Kidney (tissue), 14 donors: Measurements from ENCODE around the gene CTNNBL1. TPM values are rescaled to one million over a fixed set of nuclear protein-coding genes. Genes with fewer than 3 reads are reported as not detected.

Experiments used
- DNase-seq, 5 donors: peaks; one replicate each; pipeline ENCODE4 v3.0.0-alpha.2; 2013 to 2020
- FAIRE-seq: peaks from 2 replicates; lab custom pipeline; 2012; peaks lifted over from hg19 to GRCh38; lab: Jason Lieb, UNC
- H3K27ac ChIP-seq, 2 donors: one replicate each; pipeline ENCODE4 v1.7.0; 2013; ENCODE audit warnings: low read depth in 2 of 2, low read length in 2 of 2, inconsistent platforms in 1 of 2
- H3K27me3 ChIP-seq: one replicate; pipeline ENCODE4 v1.7.1; 2013; ENCODE audit warnings: low read length, inconsistent platforms; ENCODE audit not compliant: control insufficient read depth, insufficient read depth
- H3K36me3 ChIP-seq, 3 donors: one replicate each; pipeline versions ENCODE4 v1.7.0 to v1.7.1; 2013; ENCODE audit warnings: low read length in 3 of 3, control low read depth in 1 of 3, inconsistent platforms in 1 of 3; ENCODE audit not compliant: insufficient read depth in 3 of 3, control insufficient read depth in 2 of 3
- H3K4me1 ChIP-seq, 3 donors: one replicate each; pipeline versions ENCODE4 v1.7.0 to v1.7.1; 2013; ENCODE audit warnings: low read length in 3 of 3, inconsistent platforms in 1 of 3, low read depth in 1 of 3; ENCODE audit not compliant: control insufficient read depth in 2 of 3, insufficient read depth in 2 of 3
- H3K4me3 ChIP-seq, 3 donors: one replicate each; pipeline versions ENCODE4 v1.7.0 to v1.8.1; 2013; ENCODE audit warnings: low read length in 3 of 3, control low read depth in 1 of 3, inconsistent platforms in 1 of 3
- H3K9ac ChIP-seq, 3 donors: one replicate each; pipeline versions ENCODE4 v1.7.0 to v1.7.1; 2013; ENCODE audit warnings: low read length in 3 of 3, control low read depth in 1 of 3, inconsistent platforms in 1 of 3
- H3K9me3 ChIP-seq, 3 donors: one replicate each; pipeline versions ENCODE4 v1.7.0 to v1.7.1; 2013; ENCODE audit warnings: low read length in 3 of 3, control low read depth in 1 of 3, inconsistent platforms in 1 of 3; ENCODE audit not compliant: control insufficient read depth in 2 of 3, insufficient read depth in 1 of 3
- intact Hi-C: fragments of 100-400 bp; cut with DNase I; formaldehyde crosslinking; loops from one replicate; pipeline ENCODE4 v1.11.1; 2022
- polyA plus RNA-seq: library from polyadenylated mRNA; stranded (reverse); fragments of 350-450 nt; fragmentation: Illumina TruSeq; extraction: RNeasy Lipid Tissue Mini Kit (QIAGEN cat#74804); gene quantifications from one replicate; pipeline ENCODE4 v1.2.3, GENCODE V29; 2014; ENCODE audit warnings: low read depth, low replicate concordance; ENCODE audit not compliant: insufficient read depth
- total RNA-seq: library from RNA; stranded (reverse); fragmentation: NEBNext Ultra II Directional; extraction: Animal tissue kit (Norgen Biotek cat#: 25700); gene quantifications from one replicate; pipeline ENCODE4 v1.2.1, GENCODE V29; 2021
- TF ChIP-seq, protein P1 (sequence below): IDR thresholded peaks from 3 replicates; pipeline ENCODE4 v1.5.1; 2012; ENCODE audit warnings: mild to moderate bottlenecking, moderate library complexity, borderline replicate concordance; ENCODE audit not compliant: insufficient read depth; ENCODE audit errors: extremely low read depth
- donor health status: control.
- donor health status: control.
- donor health status: control.
- donor health status: control.
- donor health status: control.
- donor health status: DM: yes; HTN: yes; CAD: no.
- donor health status: Normal renal cell carcinoma (clear cell type).

Gene CTNNBL1
- total and polyA plus RNA-seq, 2 donors from 2014 or later: 40.9 to 70.9 TPM

GRCh38 chr20:37882961-37883712, 189.3 kb downstream of the CTNNBL1 start:
- H3K9ac ChIP-seq: no peak overlapping the region
- H3K4me1 ChIP-seq: peaks cover 0 to 3% (median 0%) of the 10 kb centered on the region in 3 donors
- H3K9me3 ChIP-seq: no peaks in the 10 kb centered on the region
- H3K27ac ChIP-seq: no peak overlapping the region
- DNase-seq (no peak), FAIRE-seq (no peak)
- H3K27me3 ChIP-seq: no peaks in the 10 kb centered on the region
- H3K4me3 ChIP-seq: no peak overlapping the region
- intact Hi-C loops: no loop called here
- TF ChIP-seq, protein P1, sequence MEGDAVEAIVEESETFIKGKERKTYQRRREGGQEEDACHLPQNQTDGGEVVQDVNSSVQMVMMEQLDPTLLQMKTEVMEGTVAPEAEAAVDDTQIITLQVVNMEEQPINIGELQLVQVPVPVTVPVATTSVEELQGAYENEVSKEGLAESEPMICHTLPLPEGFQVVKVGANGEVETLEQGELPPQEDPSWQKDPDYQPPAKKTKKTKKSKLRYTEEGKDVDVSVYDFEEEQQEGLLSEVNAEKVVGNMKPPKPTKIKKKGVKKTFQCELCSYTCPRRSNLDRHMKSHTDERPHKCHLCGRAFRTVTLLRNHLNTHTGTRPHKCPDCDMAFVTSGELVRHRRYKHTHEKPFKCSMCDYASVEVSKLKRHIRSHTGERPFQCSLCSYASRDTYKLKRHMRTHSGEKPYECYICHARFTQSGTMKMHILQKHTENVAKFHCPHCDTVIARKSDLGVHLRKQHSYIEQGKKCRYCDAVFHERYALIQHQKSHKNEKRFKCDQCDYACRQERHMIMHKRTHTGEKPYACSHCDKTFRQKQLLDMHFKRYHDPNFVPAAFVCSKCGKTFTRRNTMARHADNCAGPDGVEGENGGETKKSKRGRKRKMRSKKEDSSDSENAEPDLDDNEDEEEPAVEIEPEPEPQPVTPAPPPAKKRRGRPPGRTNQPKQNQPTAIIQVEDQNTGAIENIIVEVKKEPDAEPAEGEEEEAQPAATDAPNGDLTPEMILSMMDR: no peak
- no peaks in the 10 kb centered on the region for H3K36me3 ChIP-seq

DNA sequence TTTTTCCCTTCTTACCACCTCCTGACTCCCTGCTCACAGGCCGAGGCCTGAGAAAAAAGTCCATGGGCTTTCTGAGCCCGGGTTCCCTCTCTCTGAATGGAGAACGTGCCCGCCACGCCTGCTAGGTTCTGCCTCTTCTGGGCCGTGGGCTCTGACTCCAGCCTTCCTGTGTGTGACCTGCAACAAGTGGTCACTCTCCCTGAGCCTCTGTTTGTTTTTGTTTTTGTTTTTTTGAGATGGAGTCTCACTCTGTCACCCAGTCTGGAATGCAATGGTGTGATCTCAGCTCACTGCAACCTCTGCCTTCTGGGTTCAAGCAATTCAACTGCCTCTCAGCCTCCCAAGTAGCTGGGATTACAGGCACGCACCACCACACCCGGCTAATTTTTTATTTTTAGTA, 191.2 kb downstream of the CTNNBL1 start:
- Histone ChIP-seq H3K4me1 (peaks cover 0 to 3% (median 0%) of the 10 kb centered on the region in 3 donors), H3K9me3 (no peaks in the 10 kb centered on the region), H3K4me3 (no peak overlapping the region), H3K9ac (no peak overlapping the region), H3K27ac (no peak overlapping the region), H3K27me3 (no peaks in the 10 kb centered on the region), H3K36me3 (no peaks in the 10 kb centered on the region)
- intact Hi-C loops: no loop called here
- TF ChIP-seq, protein P1: no peak
- DNase-seq: no peak
- FAIRE-seq: no peak

DNA sequence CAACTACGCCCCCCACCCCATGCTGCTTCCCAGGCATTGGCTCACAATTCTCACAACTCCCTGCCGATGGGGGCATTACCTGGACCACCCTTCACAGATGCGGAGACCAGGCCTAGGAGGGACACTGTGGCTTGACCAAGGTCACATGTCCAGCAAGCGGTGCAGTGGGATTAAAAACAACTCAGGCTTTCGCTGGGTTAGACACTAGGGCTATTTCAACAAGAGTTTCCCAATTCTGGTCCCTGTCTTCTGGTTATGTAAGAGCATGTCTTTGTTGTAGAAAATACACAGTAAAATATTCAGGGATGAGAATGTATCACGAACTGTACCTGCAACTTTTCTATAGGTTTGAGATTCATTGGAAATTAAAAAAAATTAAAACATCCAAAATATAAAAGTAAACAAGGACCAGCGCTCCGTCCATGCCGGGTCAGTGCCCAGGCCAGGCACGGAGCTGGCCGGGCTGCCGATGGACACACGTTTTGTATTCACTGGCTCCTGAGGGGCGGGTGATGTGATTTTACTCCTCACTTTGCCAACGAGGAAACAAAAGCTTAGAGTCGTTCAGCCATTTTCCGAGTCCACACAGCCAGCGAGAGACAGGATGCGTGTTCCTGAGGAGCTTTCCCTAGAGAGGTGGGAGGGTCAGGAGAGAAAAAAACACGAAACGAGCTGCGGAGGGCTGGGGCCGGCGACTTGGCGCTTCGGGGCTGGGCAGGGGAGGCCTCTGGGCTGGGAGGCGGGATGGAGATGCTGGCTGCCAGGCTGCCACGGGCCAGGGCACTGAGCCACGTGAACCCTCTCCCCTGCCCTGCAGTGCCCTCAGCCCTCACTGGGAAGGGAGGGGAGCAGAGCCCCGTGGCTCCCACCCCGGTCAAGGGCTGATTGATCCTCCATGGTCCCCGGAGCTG, 192.0 kb downstream of the CTNNBL1 start:
- FAIRE-seq: no peak
- peak in 1 of 5 donors; percentile 33 for DNase-seq

More for the DNA sequence above, 192.0 kb downstream of the CTNNBL1 start:
- H3K36me3 ChIP-seq: no peaks in the 10 kb centered on the region
- no peak overlapping the region for H3K9ac ChIP-seq
- H3K27me3 ChIP-seq: no peaks in the 10 kb centered on the region
- H3K27ac ChIP-seq: no peak overlapping the region
- TF ChIP-seq, protein P1: no peak
- intact Hi-C loops: no loop called here
- no peak overlapping the region for H3K4me3 ChIP-seq
- no peaks in the 10 kb centered on the region for H3K9me3 ChIP-seq
- H3K4me1 ChIP-seq: peaks cover 0 to 3% (median 0%) of the 10 kb centered on the region in 3 donors
